OCI-LY7 (cell line): ENCODE measurements around the gene COL6A3. TPM values are rescaled to one million over a fixed set of nuclear protein-coding genes. Genes with fewer than 3 reads are reported as not detected.

ENCODE experiments used
- BruUV-seq: library from RNA; stranded (reverse); fragments of 400-500 nt; replicated peaks from 2 replicates; lab custom pipeline; 2021; lab: Mats Ljungman, UMichigan
- CTCF ChIA-PET: fragments of 300-600 bp; sonication (Branson Sonifier 250); formaldehyde crosslinking; loops from one replicate; lab custom pipeline; 2022; ENCODE audit warnings: antibody characterized with exemption; ENCODE audit not compliant: unreplicated experiment; lab: Charles Lee
- POLR2A ChIA-PET: fragments of 300-600 bp; sonication (Branson Sonifier 250); formaldehyde crosslinking; loops from one replicate; lab custom pipeline; 2022; ENCODE audit warnings: antibody characterized with exemption; lab: Charles Lee
- DNase-seq: peaks from one replicate; pipeline ENCODE4 v3.0.0-alpha.2; 2015; ENCODE audit warnings: low spot score
- H2AFZ ChIP-seq: fragments of 200-600 bp; sonication (generic), shearing (Covaris generic); 2 replicates; pipeline ENCODE4 v1.6.1; 2014; ENCODE audit warnings: mild to moderate bottlenecking, antibody characterized with exemption, low read length, moderate library complexity
- H3K27ac ChIP-seq: fragments of 200-600 bp; sonication (generic); 2 replicates; pipeline ENCODE4 v1.5.1; 2014; ENCODE audit warnings: mixed run types, low read depth, mild to moderate bottlenecking, moderate library complexity, low read length, inconsistent platforms; ENCODE audit not compliant: poor library complexity, severe bottlenecking
- H3K36me3 ChIP-seq: fragments of 200-600 bp; sonication (generic); 2 replicates; pipeline ENCODE4 v1.6.1; 2014; ENCODE audit warnings: mild to moderate bottlenecking, antibody characterized with exemption, low read length, moderate library complexity, mixed read lengths; ENCODE audit not compliant: insufficient read depth
- H3K4me1 ChIP-seq: fragments of 200-600 bp; sonication (generic); 2 replicates; pipeline ENCODE4 v1.5.1; 2014; ENCODE audit warnings: mild to moderate bottlenecking, low read length; ENCODE audit not compliant: insufficient read depth, poor library complexity, severe bottlenecking
- H3K4me2 ChIP-seq: fragments of 200-600 bp; sonication (generic); 2 replicates; pipeline ENCODE4 v1.6.1; 2014; ENCODE audit warnings: mild to moderate bottlenecking, low read length
- H3K4me3 ChIP-seq: fragments of 200-600 bp; sonication (generic); 2 replicates; pipeline ENCODE4 v1.5.1; 2014; ENCODE audit warnings: mild to moderate bottlenecking, low read depth, low read length; ENCODE audit not compliant: poor library complexity, severe bottlenecking
- H3K79me2 ChIP-seq: fragments of 200-600 bp; sonication (generic); 2 replicates; pipeline ENCODE4 v1.6.1; 2016; ENCODE audit warnings: low read depth, mild to moderate bottlenecking, low read length, moderate library complexity, mixed read lengths; ENCODE audit not compliant: insufficient read depth
- H3K9me2 ChIP-seq: fragments of 200-600 bp; sonication (generic); 2 replicates; pipeline ENCODE4 v1.6.1; 2016; ENCODE audit warnings: mild to moderate bottlenecking, low read length, mixed read lengths; ENCODE audit not compliant: insufficient read depth
- H3K9me3 ChIP-seq: fragments of 200-600 bp; sonication (generic); 2 replicates; pipeline ENCODE4 v1.6.1; 2014; ENCODE audit warnings: mild to moderate bottlenecking, mixed run types, low read length, mixed read lengths
- H4K20me1 ChIP-seq: fragments of 200-600 bp; sonication (generic); 2 replicates; pipeline ENCODE4 v1.6.1; 2014; ENCODE audit warnings: mild to moderate bottlenecking, antibody characterized with exemption, low read length, moderate library complexity, mixed read lengths; ENCODE audit not compliant: insufficient read depth
- CTCF ChIP-seq: fragments of 200-600 bp; sonication (generic); conservative IDR thresholded peaks from 2 replicates; pipeline ENCODE4 v1.5.1; 2014; ENCODE audit warnings: mild to moderate bottlenecking, antibody characterized with exemption, low read length, moderate library complexity, mixed read lengths
- EZH2phosphoT487 ChIP-seq: fragments of 200-600 bp; sonication (generic); IDR thresholded peaks from 2 replicates; pipeline ENCODE4 v1.6.1; 2018; ENCODE audit warnings: low read depth, borderline replicate concordance, mild to moderate bottlenecking, mixed run types, antibody characterized with exemption, low read length, moderate library complexity, mixed read lengths
- intact Hi-C: fragments of 100-400 bp; cut with micrococcal nuclease; formaldehyde crosslinking; loops from one replicate; pipeline ENCODE4 v1.10.0; 2022; ENCODE audit not compliant: unreplicated experiment
- total RNA-seq, 2 experiments: library from RNA; depleted of rRNA in 1 of 2; stranded (reverse); fragments of >200 nt in 1 of 2; shearing (Covaris generic) in 1 of 2; gene quantifications; 2 replicates each; pipeline ENCODE4 v1.2.3, GENCODE V29; 2014 to 2022

Gene COL6A3
- total RNA-seq, 2 experiments from 2014 or later, result not detected

GRCh38 chr2:237345891-237346640, 67.9 kb downstream of the COL6A3 start:
- Histone ChIP-seq H3K9me3 (no peaks in the 10 kb centered on the region), H3K36me3 (no peaks in the 10 kb centered on the region), H2AFZ (no peak overlapping the region), H3K79me2 (no peaks in the 10 kb centered on the region), H3K4me2 (no peak overlapping the region), H3K4me1 (no peaks in the 10 kb centered on the region), H3K4me3 (no peak overlapping the region), H4K20me1 (no peaks in the 10 kb centered on the region), H3K27ac (no peak overlapping the region), H3K9me2 (no peaks in the 10 kb centered on the region)
- CTCF ChIA-PET, result no interaction called here
- intact Hi-C loops, result no loop called here
- BruUV-seq, result no TSS peak
- no peak for TF ChIP-seq CTCF
- TF ChIP-seq EZH2phosphoT487, result no peak
- DNase-seq, result no peak
- POLR2A ChIA-PET, result interaction anchor here (0.5 kb wide), 1 partner anchor 1122 kb away, joined by 6 read pairs; no protein-coding TSS in a partner anchor

- no peak for TF ChIP-seq EZH2phosphoT487
- TF ChIP-seq CTCF, result no peak
- H3K36me3 ChIP-seq, result no peaks in the 10 kb centered on the region
- no peak overlapping the region for H2AFZ ChIP-seq
- no peaks in the 10 kb centered on the region for H3K9me3 ChIP-seq
- no peaks in the 10 kb centered on the region for H4K20me1 ChIP-seq
- no peak for DNase-seq
- no peak overlapping the region for H3K4me3 ChIP-seq
- no peak overlapping the region for H3K4me2 ChIP-seq
- H3K79me2 ChIP-seq, result no peaks in the 10 kb centered on the region
- no peak overlapping the region for H3K27ac ChIP-seq
- no peaks in the 10 kb centered on the region for H3K4me1 ChIP-seq
- POLR2A ChIA-PET, result interaction anchor here (0.5 kb wide), 1 partner anchor 1121 kb away, joined by 6 read pairs; no protein-coding TSS in a partner anchor
- no TSS peak for BruUV-seq
- intact Hi-C loops, result no loop called here
- H3K9me2 ChIP-seq, result no peaks in the 10 kb centered on the region
- CTCF ChIA-PET, result no interaction called here
Observed at GRCh38 chr2:237345411-237345810, 68.6 kb downstream of the COL6A3 start.

- Histone ChIP-seq H2AFZ (no peak overlapping the region), H3K9me3 (no peaks in the 10 kb centered on the region), H3K9me2 (no peaks in the 10 kb centered on the region), H3K4me2 (no peak overlapping the region), H4K20me1 (no peaks in the 10 kb centered on the region), H3K79me2 (no peaks in the 10 kb centered on the region), H3K36me3 (no peaks in the 10 kb centered on the region), H3K4me1 (no peaks in the 10 kb centered on the region), H3K27ac (no peak overlapping the region), H3K4me3 (no peak overlapping the region)
- TF ChIP-seq CTCF (no peak), EZH2phosphoT487 (no peak)
- DNase-seq, result no peak
- BruUV-seq, result no TSS peak
- POLR2A ChIA-PET, result no interaction called here
- intact Hi-C loops, result no loop called here
- CTCF ChIA-PET, result no interaction called here
Observed at GRCh38 chr2:237344942-237345341, 69.0 kb downstream of the COL6A3 start.
